GM18868 (cell line): ENCODE measurements around the gene OR52M1.

Experiments used
- ATAC-seq: cut with Tn5 transposase; IDR thresholded peaks from one replicate; pipeline ENCODE4 v1.9.1; 2021; ENCODE audit warnings: mild to moderate bottlenecking, moderate library complexity; ENCODE audit not compliant: unreplicated experiment

The OR52M1 gene

GRCh38 chr11:4565371-4565770 lies 20.4 kb downstream of the OR52M1 start:
- no peak for ATAC-seq

- no peak for ATAC-seq
Observed at GRCh38 chr11:4569075-4569474, 24.1 kb downstream of the OR52M1 start.

- ATAC-seq = no peak
Observed at GRCh38 chr11:4576880-4577279, 31.9 kb downstream of the OR52M1 start.

- no peak for ATAC-seq
Observed at GRCh38 chr11:4577761-4578160, 32.8 kb downstream of the OR52M1 start.

- no peak for ATAC-seq
Observed at GRCh38 chr11:4578624-4579023, 33.6 kb downstream of the OR52M1 start.

- ATAC-seq = no peak
Observed at GRCh38 chr11:4580124-4580523, 35.1 kb downstream of the OR52M1 start.

GRCh38 chr11:4581443-4581842 lies 36.5 kb downstream of the OR52M1 start, which contains the start of gene OR52I2:
Gene OR52I2 (plus strand): TSS chr11:4581743.
- ATAC-seq = no peak

GRCh38 chr11:4589017-4589416 lies 44.0 kb downstream of the OR52M1 start:
- ATAC-seq = no peak

GRCh38 chr11:4593739-4594138 lies 48.7 kb downstream of the OR52M1 start, which contains the start of gene OR52I1:
Gene OR52I1 (plus strand): TSS chr11:4594039. CDS start chr11:4594039, 0 bp downstream.
- ATAC-seq = no peak
